HepG2 (cell line): ENCODE data around the gene PLEKHG2. TPM values are rescaled to one million over a fixed set of nuclear protein-coding genes. Genes with fewer than 3 reads are reported as not detected.

Experiments
- ATAC-seq: fragments of 200-7000 bp; cut with Tn5 transposase; 3 replicates; pipeline ENCODE4 v1.9.1; 2020; ENCODE audit warnings: mild to moderate bottlenecking, moderate library complexity
- BruUV-seq: library from RNA; stranded (reverse); fragments of 400-500 nt; replicated peaks from 2 replicates; lab custom pipeline; 2021; lab: Mats Ljungman, UMichigan
- CTCF ChIA-PET: fragments of 300-600 bp; formaldehyde crosslinking; extraction: SDS; loops from one replicate; lab custom pipeline; 2021; ENCODE audit warnings: low total read pairs, inconsistent platforms, low intra/inter-chr PET ratio; lab: Yijun Ruan, JAX
- POLR2A ChIA-PET: fragments of 350-600 bp; sonication (Branson Sonifier 250); formaldehyde crosslinking; loops from one replicate; lab custom pipeline; 2020; ENCODE audit warnings: antibody characterized with exemption, inconsistent platforms; lab: Yijun Ruan, JAX
- DNase-seq: peaks from one replicate; pipeline ENCODE4 v3.0.0-alpha.2; 2015; ENCODE audit warnings: low spot score
- FAIRE-seq: peaks from 3 replicates; lab custom pipeline; 2011; peaks lifted over from hg19 to GRCh38; lab: Jason Lieb, UNC
- H2AFZ ChIP-seq: one replicate; pipeline ENCODE4 v1.6.1; 2011; ENCODE audit warnings: low read length, inconsistent platforms
- H3K27ac ChIP-seq: fragments of 300-600 bp; 3 replicates; pipeline ENCODE4 v1.8.0; 2011; ENCODE audit warnings: mixed run types, mild to moderate bottlenecking, mixed read lengths, low read length, inconsistent platforms; ENCODE audit not compliant: insufficient read depth; ENCODE audit errors: extremely low read length
- H3K27me3 ChIP-seq, 2 experiments: fragments of 200-600 bp in 1 of 2; 2 replicates in 1 of 2; 3 replicates in 1 of 2; pipeline versions ENCODE4 v1.6.0 to v1.8.0; 2011; ENCODE audit warnings: low read length in 2 of 2, mild to moderate bottlenecking in 2 of 2, moderate library complexity in 2 of 2, inconsistent platforms in 1 of 2; ENCODE audit not compliant: insufficient read depth in 2 of 2, control insufficient read depth in 1 of 2
- H3K36me3 ChIP-seq, 2 experiments: fragments of 200-600 bp in 1 of 2; replicated peaks in 1 of 2; 2 replicates in 1 of 2; 3 replicates in 1 of 2; pipeline versions ENCODE4 v1.5.1 to v1.8.0; 2011; ENCODE audit warnings: low read length in 2 of 2, inconsistent platforms in 1 of 2; ENCODE audit not compliant: insufficient read depth in 2 of 2, control insufficient read depth in 1 of 2
- H3K4me1 ChIP-seq: 2 replicates; pipeline ENCODE4 v1.5.1; 2012; ENCODE audit warnings: low read length, inconsistent platforms; ENCODE audit not compliant: insufficient read depth
- H3K4me2 ChIP-seq: 2 replicates; pipeline ENCODE4 v1.6.0; 2011; ENCODE audit warnings: low read depth, low read length, inconsistent platforms
- H3K4me3 ChIP-seq, 3 experiments: fragments of 200-600 bp in 1 of 3; sonication (generic), shearing (Covaris generic) in 1 of 3; replicated peaks in 1 of 3; 2 replicates each; pipeline ENCODE4 v1.5.1; 2011 to 2016; ENCODE audit warnings: low read length in 3 of 3, inconsistent platforms in 2 of 3, low read depth in 2 of 3, mild to moderate bottlenecking in 2 of 3, control low read depth in 1 of 3, mixed read lengths in 1 of 3; ENCODE audit not compliant: insufficient read depth in 1 of 3
- H3K79me2 ChIP-seq: one replicate; pipeline ENCODE4 v1.6.1; 2011; ENCODE audit warnings: low read length, inconsistent platforms; ENCODE audit not compliant: insufficient read depth
- H3K9ac ChIP-seq: 2 replicates; pipeline ENCODE4 v1.6.0; 2011; ENCODE audit warnings: mild to moderate bottlenecking, low read depth, low read length, inconsistent platforms; ENCODE audit not compliant: insufficient read depth
- H3K9me3 ChIP-seq: 2 replicates; pipeline ENCODE4 v1.5.1; 2012; ENCODE audit warnings: mild to moderate bottlenecking, low read length
- H4K20me1 ChIP-seq: 2 replicates; pipeline ENCODE4 v1.6.0; 2011; ENCODE audit warnings: inconsistent platforms, mild to moderate bottlenecking, low read length, moderate library complexity; ENCODE audit not compliant: insufficient read depth
- MXI1 ChIP-seq: IDR thresholded peaks from 3 replicates; pipeline ENCODE4 v1.6.1; 2012; ENCODE audit warnings: low read depth, low read length, inconsistent platforms, borderline replicate concordance
- REPIN1 ChIP-seq: sonication (generic); formaldehyde crosslinking; IDR thresholded peaks from 2 replicates; pipeline ENCODE4 v1.8.0; 2022; ENCODE audit warnings: missing genetic modification reagents, low read depth, mild to moderate bottlenecking, borderline replicate concordance
- SIX4 ChIP-seq: sonication (generic); formaldehyde crosslinking; IDR thresholded peaks from 2 replicates; pipeline ENCODE4 v1.4.0; 2020; ENCODE audit warnings: missing genetic modification reagents
- SOX13 ChIP-seq, 3 experiments: fragments of 450-650 bp in 1 of 3; sonication (generic) in 1 of 3; formaldehyde crosslinking in 1 of 3; IDR thresholded peaks in 2 of 3; conservative IDR thresholded peaks in 1 of 3; 2 replicates each; pipeline versions ENCODE4 v1.5.0 to v1.6.1; 2016 to 2020; ENCODE audit warnings: antibody characterized with exemption in 1 of 3, mild to moderate bottlenecking in 1 of 3, missing compliant biosample characterization in 1 of 3, missing genetic modification reagents in 1 of 3, moderate library complexity in 1 of 3
- TEAD2 ChIP-seq: sonication (generic); formaldehyde crosslinking; IDR thresholded peaks from 2 replicates; pipeline ENCODE4 v1.9.0; 2021; ENCODE audit warnings: missing genetic modification reagents
- TSC22D2 ChIP-seq: sonication (generic); formaldehyde crosslinking; IDR thresholded peaks from 2 replicates; pipeline ENCODE4 v1.5.1; 2020; ENCODE audit warnings: missing genetic modification reagents, mild to moderate bottlenecking, borderline replicate concordance
- ZFP37 ChIP-seq: sonication (generic); formaldehyde crosslinking; IDR thresholded peaks from 2 replicates; pipeline ENCODE4 v1.4.0; 2020; ENCODE audit warnings: missing genetic modification reagents, borderline replicate concordance
- ZFP91 ChIP-seq: sonication (generic); formaldehyde crosslinking; IDR thresholded peaks from 2 replicates; pipeline ENCODE4 v1.9.0; 2022; ENCODE audit warnings: missing genetic modification reagents, mild to moderate bottlenecking, borderline replicate concordance
- ZNF670 ChIP-seq: sonication (generic); formaldehyde crosslinking; IDR thresholded peaks from 2 replicates; pipeline ENCODE4 v1.8.0; 2022; ENCODE audit warnings: mild to moderate bottlenecking, missing genetic modification reagents, borderline replicate concordance
- WGBS: methylation state at CpG from one replicate; pipeline ENCODE4 v1.1.6; 2017; ENCODE audit warnings: low lambda C conversion rate; 5-methylcytosine and 5-hydroxymethylcytosine counted together
- in situ Hi-C: cut with HindIII; loops from 2 replicates; pipeline ENCODE4 v1.10.0; 2017; ENCODE audit warnings: low pct_unique_long_range_greater_than_20kb; ENCODE audit not compliant: extremely low pct_ligation_motif_present
- intact Hi-C: fragments of 100-400 bp; cut with micrococcal nuclease; formaldehyde crosslinking; loops from one replicate; pipeline ENCODE4 v1.10.0; 2022; ENCODE audit not compliant: unreplicated experiment
- polyA plus RNA-seq, 8 experiments: library from polyadenylated mRNA; depleted of rRNA in 3 of 8; stranded (reverse) in 7 of 8; unstranded in 1 of 8; fragments of >200 nt; fragmentation: Illumina TruSeq in 4 of 8; extraction: Trizol in 4 of 8; gene quantifications; 2 replicates each; pipeline versions ENCODE4 v1.2.1 to v1.2.3, GENCODE V29; 2011 to 2016; ENCODE audit warnings: low read depth in 4 of 8, missing spikeins in 1 of 8, mixed read lengths in 1 of 8; ENCODE audit not compliant: insufficient read depth in 1 of 8
- total RNA-seq, 5 experiments: library from RNA; depleted of rRNA; stranded (reverse); fragments of >200 nt; fragmentation: Illumina TruSeq; extraction: Trizol; gene quantifications; 2 replicates each; pipeline ENCODE4 v1.2.3, GENCODE V29; 2016; ENCODE audit warnings: low read depth in 1 of 5
- TF ChIP-seq, protein P1 (sequence below): sonication (generic); formaldehyde crosslinking; IDR thresholded peaks from 2 replicates; pipeline ENCODE4 v1.4.0; 2020; ENCODE audit warnings: mild to moderate bottlenecking, low read depth, missing genetic modification reagents
- TF ChIP-seq, protein P2 (sequence below): sonication (generic); formaldehyde crosslinking; IDR thresholded peaks from 2 replicates; pipeline ENCODE4 v1.4.0; 2020; ENCODE audit warnings: mild to moderate bottlenecking, missing genetic modification reagents

The PLEKHG2 gene
- total and polyA plus RNA-seq, 2 of the 13 experiments (the other 11 are each of a cell fraction or from before 2014, with no cell fraction given) = 3.6 to 6.8 TPM

- H3K36me3 ChIP-seq = peaks cover 47 to 76% of the 10 kb centered on the region in 2 experiments
- CTCF ChIA-PET = no interaction called here
- intact Hi-C loops (no loop called here), in situ Hi-C loops (no loop called here)
- no peak overlapping the region for H3K9ac ChIP-seq
- no peaks in the 10 kb centered on the region for H3K4me1 ChIP-seq
- no peak overlapping the region for H3K4me2 ChIP-seq
- WGBS = over 99% methylated on average over 18 of the region's 18 CpGs
- H3K9me3 ChIP-seq = no peaks in the 10 kb centered on the region
- H4K20me1 ChIP-seq = no peaks in the 10 kb centered on the region
- H2AFZ ChIP-seq = no peak overlapping the region
- no peaks in the 10 kb centered on the region for H3K79me2 ChIP-seq
- no peak overlapping the region for H3K27ac ChIP-seq
- POLR2A ChIA-PET = interaction anchor here (0.6 kb wide), 1 partner anchor 703 kb away, joined by 4 read pairs; no protein-coding TSS in a partner anchor
- FAIRE-seq (no peak), DNase-seq (no peak), ATAC-seq (no peak)
- H3K4me3 ChIP-seq = no peak overlapping the region
- BruUV-seq = no TSS peak
- H3K27me3 ChIP-seq = no peaks in the 10 kb centered on the region
- TF ChIP-seq ZFP37 (CRISPR knock-in tag) (no peak), ZNF670 (CRISPR knock-in tag) (no peak), SOX13 (IDR thresholded peaks at IDR 0.05) (no peak), SOX13 (CRISPR knock-in tag; conservative IDR thresholded peaks at IDR 0.05 in 1 of 2, IDR thresholded peaks at IDR 0.05 in 1 of 2) (no peak), ZFP91 (CRISPR knock-in tag) (no peak), TEAD2 (CRISPR knock-in tag) (no peak), MXI1 (no peak), TSC22D2 (CRISPR knock-in tag) (no peak), REPIN1 (CRISPR knock-in tag) (no peak), SIX4 (no peak)
- TF ChIP-seq, protein P1, sequence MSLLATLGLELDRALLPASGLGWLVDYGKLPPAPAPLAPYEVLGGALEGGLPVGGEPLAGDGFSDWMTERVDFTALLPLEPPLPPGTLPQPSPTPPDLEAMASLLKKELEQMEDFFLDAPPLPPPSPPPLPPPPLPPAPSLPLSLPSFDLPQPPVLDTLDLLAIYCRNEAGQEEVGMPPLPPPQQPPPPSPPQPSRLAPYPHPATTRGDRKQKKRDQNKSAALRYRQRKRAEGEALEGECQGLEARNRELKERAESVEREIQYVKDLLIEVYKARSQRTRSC = no peak
- TF ChIP-seq, protein P2, sequence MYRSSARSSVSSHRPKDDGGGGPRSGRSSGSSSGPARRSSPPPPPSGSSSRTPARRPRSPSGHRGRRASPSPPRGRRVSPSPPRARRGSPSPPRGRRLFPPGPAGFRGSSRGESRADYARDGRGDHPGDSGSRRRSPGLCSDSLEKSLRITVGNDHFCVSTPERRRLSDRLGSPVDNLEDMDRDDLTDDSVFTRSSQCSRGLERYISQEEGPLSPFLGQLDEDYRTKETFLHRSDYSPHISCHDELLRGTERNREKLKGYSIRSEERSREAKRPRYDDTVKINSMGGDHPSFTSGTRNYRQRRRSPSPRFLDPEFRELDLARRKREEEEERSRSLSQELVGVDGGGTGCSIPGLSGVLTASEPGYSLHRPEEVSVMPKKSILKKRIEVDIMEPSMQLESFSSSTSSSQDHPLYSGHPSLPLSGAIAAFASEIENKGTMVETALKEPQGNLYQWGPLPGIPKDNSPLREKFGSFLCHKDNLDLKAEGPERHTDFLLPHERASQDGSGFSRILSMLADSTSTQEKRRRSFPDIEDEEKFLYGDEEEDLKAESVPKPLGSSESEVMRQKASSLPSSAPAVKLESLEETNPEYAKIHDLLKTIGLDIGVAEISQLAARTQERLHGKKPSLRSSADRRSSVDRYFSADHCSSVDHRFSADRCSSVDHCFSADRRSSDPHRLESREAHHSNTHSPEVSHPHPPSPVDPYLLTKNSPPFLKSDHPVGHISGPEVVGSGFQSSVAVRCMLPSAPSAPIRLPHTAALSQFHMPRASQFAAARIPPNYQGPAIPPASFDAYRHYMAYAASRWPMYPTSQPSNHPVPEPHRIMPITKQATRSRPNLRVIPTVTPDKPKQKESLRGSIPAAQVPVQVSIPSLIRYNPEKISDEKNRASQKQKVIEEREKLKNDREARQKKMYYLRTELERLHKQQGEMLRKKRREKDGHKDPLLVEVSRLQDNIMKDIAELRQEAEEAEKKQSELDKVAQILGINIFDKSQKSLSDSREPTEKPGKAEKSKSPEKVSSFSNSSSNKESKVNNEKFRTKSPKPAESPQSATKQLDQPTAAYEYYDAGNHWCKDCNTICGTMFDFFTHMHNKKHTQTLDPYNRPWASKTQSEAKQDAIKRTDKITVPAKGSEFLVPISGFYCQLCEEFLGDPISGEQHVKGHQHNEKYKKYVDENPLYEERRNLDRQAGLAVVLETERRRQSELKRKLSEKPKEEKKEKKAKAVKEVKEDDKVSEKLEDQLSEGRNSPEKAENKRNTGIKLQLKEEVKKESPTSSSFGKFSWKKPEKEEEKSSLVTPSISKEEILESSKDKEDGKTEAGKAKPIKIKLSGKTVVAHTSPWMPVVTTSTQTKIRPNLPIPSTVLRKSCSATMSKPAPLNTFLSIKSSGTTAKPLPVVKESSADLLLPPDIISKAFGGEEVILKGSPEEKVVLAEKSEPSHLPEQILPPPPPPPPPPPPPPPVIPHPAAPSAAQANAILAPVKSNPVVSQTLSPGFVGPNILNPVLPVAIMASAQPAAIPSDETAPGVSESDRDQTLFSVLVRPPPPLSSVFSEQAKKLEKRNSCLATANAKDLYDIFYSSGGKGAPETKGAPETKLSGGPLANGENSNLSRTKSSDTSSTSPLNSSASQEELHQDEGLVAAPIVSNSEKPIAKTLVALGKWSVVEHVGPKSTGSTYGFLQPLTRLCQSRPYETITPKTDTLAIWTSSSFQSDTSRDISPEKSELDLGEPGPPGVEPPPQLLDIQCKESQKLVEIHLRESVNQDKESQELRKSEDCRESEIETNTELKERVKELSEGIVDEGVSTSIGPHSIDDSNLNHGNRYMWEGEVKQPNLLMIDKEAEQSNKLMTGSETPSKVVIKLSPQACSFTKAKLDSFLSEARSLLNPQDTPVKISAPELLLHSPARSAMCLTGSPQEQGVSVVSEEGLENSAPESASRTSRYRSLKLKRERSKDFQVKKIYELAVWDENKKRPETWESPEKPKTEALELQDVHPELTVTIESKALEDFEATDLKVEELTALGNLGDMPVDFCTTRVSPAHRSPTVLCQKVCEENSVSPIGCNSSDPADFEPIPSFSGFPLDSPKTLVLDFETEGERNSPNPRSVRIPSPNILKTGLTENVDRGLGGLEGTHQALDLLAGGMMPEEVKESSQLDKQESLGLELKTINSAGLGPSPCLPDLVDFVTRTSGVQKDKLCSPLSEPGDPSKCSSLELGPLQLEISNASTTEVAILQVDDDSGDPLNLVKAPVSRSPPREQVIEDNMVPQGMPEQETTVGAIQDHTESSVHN (CRISPR knock-in tag) = no peak
Measured at GRCh38 chr19:39465956-39466747, 53.7 kb downstream of the PLEKHG2 start.
